Measurements from ENCODE around the gene CCR2. TPM values are rescaled to one million over a fixed set of nuclear protein-coding genes. Genes with fewer than 3 reads are reported as not detected.

Gene CCR2
- total RNA-seq, 1 experiment from 2014 or later = not detected

GRCh38 chr3:46338840-46339239, 15.1 kb upstream of the CCR2 start:
- Histone ChIP-seq H3K79me2 (ENCODE audit: low read depth) (no peaks in the 10 kb centered on the region), H3K9me2 (ENCODE audit: insufficient read depth) (no peaks in the 10 kb centered on the region), H3K27ac (no peak overlapping the region), H3K27me3 (ENCODE audit: insufficient read depth, low read depth) (no peaks in the 10 kb centered on the region), H3K4me1 (replicated peaks; ENCODE audit: insufficient read depth) (no peaks in the 10 kb centered on the region; the same call in 1 of the 2 replicates), H3F3A (ENCODE audit: insufficient read depth, low read depth) (peaks cover 5% of the 10 kb centered on the region; the same call in 1 of the 2 replicates), H2AFZ (no peak overlapping the region), H3K9me3 (ENCODE audit: insufficient read depth, low read depth) (peaks cover 11% of the 10 kb centered on the region; the same call in 1 of the 2 replicates), H3K4me3 (no peak overlapping the region), H4K20me1 (ENCODE audit: insufficient read depth) (no peaks in the 10 kb centered on the region), H3K4me2 (no peak overlapping the region), H3K36me3 (ENCODE audit: low read depth) (no peaks in the 10 kb centered on the region)
- ChIA-PET CTCF (no interaction called here), POLR2A (ENCODE audit: unreplicated experiment) (no interaction called here)
- intact Hi-C loops (cut with micrococcal nuclease; ENCODE audit: unreplicated experiment) = no loop called here
- TF ChIP-seq CTCF (conservative IDR thresholded peaks at IDR 0.05) (no peak), EZH2 (IDR thresholded peaks at IDR 0.05; ENCODE audit: low read depth) (no peak)
- DNase-seq = no peak
- BruUV-seq (replicated peaks) = no TSS peak

GRCh38 chr3:46344476-46344875, 9.4 kb upstream of the CCR2 start:
- ChIA-PET CTCF (no interaction called here), POLR2A (ENCODE audit: unreplicated experiment) (no interaction called here)
- Histone ChIP-seq H3K27me3 (ENCODE audit: insufficient read depth, low read depth) (no peaks in the 10 kb centered on the region), H2AFZ (no peak overlapping the region), H3K79me2 (ENCODE audit: low read depth) (no peaks in the 10 kb centered on the region), H3K9me3 (ENCODE audit: insufficient read depth, low read depth) (no peaks in the 10 kb centered on the region; the same call in 1 of the 2 replicates), H3K4me1 (replicated peaks; ENCODE audit: insufficient read depth) (no peaks in the 10 kb centered on the region), H3K9me2 (ENCODE audit: insufficient read depth) (no peaks in the 10 kb centered on the region), H3F3A (ENCODE audit: insufficient read depth, low read depth) (no peaks in the 10 kb centered on the region), H3K36me3 (ENCODE audit: low read depth) (no peaks in the 10 kb centered on the region), H3K27ac (no peak overlapping the region), H3K4me2 (no peak overlapping the region), H3K4me3 (no peak overlapping the region), H4K20me1 (ENCODE audit: insufficient read depth) (no peaks in the 10 kb centered on the region)
- no peak for TF ChIP-seq CTCF (conservative IDR thresholded peaks at IDR 0.05)
- TF ChIP-seq EZH2 (IDR thresholded peaks at IDR 0.05; ENCODE audit: low read depth) = no peak
- intact Hi-C loops (cut with micrococcal nuclease; ENCODE audit: unreplicated experiment) = no loop called here
- no TSS peak for BruUV-seq (replicated peaks)
- DNase-seq = no peak

- POLR2A ChIA-PET (ENCODE audit: unreplicated experiment) = no interaction called here
- H3K27ac ChIP-seq = no peak overlapping the region
- TF ChIP-seq EZH2 (IDR thresholded peaks at IDR 0.05; ENCODE audit: low read depth) = no peak
- no peak for TF ChIP-seq CTCF (conservative IDR thresholded peaks at IDR 0.05)
- no peak for DNase-seq
- intact Hi-C loops (cut with micrococcal nuclease; ENCODE audit: unreplicated experiment) = no loop called here
- CTCF ChIA-PET = no interaction called here
- H3K4me1 ChIP-seq (replicated peaks; ENCODE audit: insufficient read depth) = 0 out of 2 replicates have a peak, but pooled peaks cover 12% of the 10 kb centered on the region
- no peaks in the 10 kb centered on the region for H4K20me1 ChIP-seq (ENCODE audit: insufficient read depth)
- H3K79me2 ChIP-seq (ENCODE audit: low read depth) = no peaks in the 10 kb centered on the region
- H3F3A ChIP-seq (ENCODE audit: insufficient read depth, low read depth) = no peaks in the 10 kb centered on the region
- H3K27me3 ChIP-seq (ENCODE audit: insufficient read depth, low read depth) = no peaks in the 10 kb centered on the region
- H3K36me3 ChIP-seq (ENCODE audit: low read depth) = no peaks in the 10 kb centered on the region
- H3K9me2 ChIP-seq (ENCODE audit: insufficient read depth) = no peaks in the 10 kb centered on the region
- no peak overlapping the region for H2AFZ ChIP-seq
- H3K9me3 ChIP-seq (ENCODE audit: insufficient read depth, low read depth) = no peaks in the 10 kb centered on the region; the same call in 1 of the 2 replicates
- H3K4me3 ChIP-seq = no peak overlapping the region
- H3K4me2 ChIP-seq = no peak overlapping the region
- BruUV-seq (replicated peaks) = no TSS peak
Observed at GRCh38 chr3:46348823-46349482, 5.0 kb upstream of the CCR2 start.
